ENCODE data around the gene CALM1. TPM values are rescaled to one million over a fixed set of nuclear protein-coding genes. Genes with fewer than 3 reads are reported as not detected.

CALM1 gene
- total RNA-seq, 4 donors from 2014 or later = 106 to 240 (median 182) TPM

- WGBS, 2 donors = 53 to 73% methylated on average over 6 to 21 of the region's 21 CpGs
- intact Hi-C loops (cut with DNase I; ENCODE audit: low total_unique reads) = no loop called here
- no peak overlapping the region for H3K4me3 ChIP-seq (ENCODE audit: low read depth, poor library complexity, severe bottlenecking)
- TF ChIP-seq CTCF (IDR thresholded peaks at IDR 0.05) (no peak), POLR2A (IDR thresholded peaks at IDR 0.05) (no peak)
- DNase-seq (ENCODE audit: low spot score in 2 of 2) = peak in 1 of 2 donors; percentile 81
Observed at GRCh38 chr14:90455100-90455571, 58.3 kb downstream of the CALM1 start.

- intact Hi-C loops (cut with DNase I; ENCODE audit: low total_unique reads) = no loop called here
- peak in 1 of 2 donors; percentile 48 for DNase-seq (ENCODE audit: low spot score in 2 of 2)
- H3K4me3 ChIP-seq (ENCODE audit: low read depth, poor library complexity, severe bottlenecking) = no peak overlapping the region
- TF ChIP-seq POLR2A (IDR thresholded peaks at IDR 0.05) (no peak), CTCF (IDR thresholded peaks at IDR 0.05) (no peak)
- WGBS, 2 donors = 61 to 83% methylated on average over 6 of the region's 6 CpGs
Observed at GRCh38 chr14:90456551-90456950, 59.7 kb downstream of the CALM1 start.

- no peak overlapping the region for H3K4me3 ChIP-seq (ENCODE audit: low read depth, poor library complexity, severe bottlenecking)
- DNase-seq (ENCODE audit: low spot score in 2 of 2) = peak in 1 of 2 donors; percentile 4
- TF ChIP-seq CTCF (IDR thresholded peaks at IDR 0.05) (no peak), POLR2A (IDR thresholded peaks at IDR 0.05) (no peak)
- intact Hi-C loops (cut with DNase I; ENCODE audit: low total_unique reads) = no loop called here
- 69 to 76% methylated on average over 4 of the region's 4 CpGs for WGBS, 2 donors
Observed at GRCh38 chr14:90457186-90457585, 60.4 kb downstream of the CALM1 start.

Other genes starting within 250 kb of the CALM1 start
- gene PSMC1, start 140.5 kb upstream of the CALM1 start, total RNA-seq = 100 to 1,000 TPM in 3 of 4 donors, 10 to 100 TPM in 1; 72.2 to 159 (median 109) TPM
- 10 to 100 TPM in 2 of 4 donors, 1 to 10 TPM in 2; 7.5 to 18.3 (median 10.2) TPM for gene NRDE2, start 65.1 kb upstream of the CALM1 start, total RNA-seq

Measured in lower leg skin (tissue), 4 donors.